BLaER1 treated with 17β-estradiol and CSF1 and Interleukin-3, amounts not matched to agents 10 nM and 100 nM (cell line): ENCODE measurements around the gene FOXP1.

Source experiments
- H3K27ac ChIP-seq, 11 experiments: shearing (Covaris generic); formaldehyde crosslinking; 2 replicates each; pipeline ENCODE4 v1.8.1; 2022
- H3K27me3 ChIP-seq, 11 experiments: shearing (Covaris generic); formaldehyde crosslinking; 2 replicates each; pipeline ENCODE4 v1.8.1; 2022
- H3K36me3 ChIP-seq, 11 experiments: shearing (Covaris generic); formaldehyde crosslinking; 2 replicates each; pipeline ENCODE4 v1.8.1; 2022
- H3K4me1 ChIP-seq, 10 experiments: shearing (Covaris generic); formaldehyde crosslinking; 2 replicates each; pipeline ENCODE4 v1.8.1; 2022
- H3K4me2 ChIP-seq, 11 experiments: shearing (Covaris generic); formaldehyde crosslinking; 2 replicates each; pipeline ENCODE4 v1.8.1; 2022
- H3K4me3 ChIP-seq, 10 experiments: shearing (Covaris generic); formaldehyde crosslinking; 2 replicates each; pipeline ENCODE4 v1.8.1; 2022
- H3K9ac ChIP-seq, 11 experiments: shearing (Covaris generic); formaldehyde crosslinking; 2 replicates each; pipeline ENCODE4 v1.8.1; 2022
- H3K9me3 ChIP-seq, 11 experiments: shearing (Covaris generic); formaldehyde crosslinking; replicated peaks in 1 of 11; 2 replicates each; pipeline ENCODE4 v1.8.1; 2022
- H4K20me1 ChIP-seq, 11 experiments: shearing (Covaris generic); formaldehyde crosslinking; 2 replicates each; pipeline ENCODE4 v1.8.1; 2022
- Cebpa-rat ChIP-seq, 11 experiments: shearing (Covaris generic); IDR thresholded peaks; 2 replicates each; pipeline ENCODE4 v1.8.1; 2022

The FOXP1 gene

GRCh38 chr3:71430941-71431552 is 152.5 kb downstream of the FOXP1 start:
- Histone ChIP-seq H3K27me3 (no peaks in the 10 kb centered on the region), H4K20me1 (no peaks in the 10 kb centered on the region), H3K4me1 (peaks cover 0 to 52% (median 31%) of the 10 kb centered on the region in 10 experiments; a peak in 16 of 20 replicates), H3K4me3 (no peak overlapping the region), H3K27ac (no peak overlapping the region), H3K36me3 (no peaks in the 10 kb centered on the region), H3K4me2 (no peak overlapping the region), H3K9ac (no peak overlapping the region), H3K9me3 (no peaks in the 10 kb centered on the region)
- no peak for TF ChIP-seq Cebpa-rat (IDR thresholded peaks at IDR 0.05)

GRCh38 chr3:71429597-71429988 is 153.9 kb downstream of the FOXP1 start:
- Histone ChIP-seq H3K9me3 (no peaks in the 10 kb centered on the region), H4K20me1 (no peaks in the 10 kb centered on the region), H3K4me1 (peaks cover 0 to 62% (median 40%) of the 10 kb centered on the region in 10 experiments; a peak in 16 of 20 replicates), H3K4me2 (peak overlapping the region in 9 of 11 experiments; percentile 1 to 58 (median 25); a peak in 13 of 22 replicates), H3K27ac (no peak overlapping the region), H3K36me3 (no peaks in the 10 kb centered on the region), H3K9ac (no peak overlapping the region), H3K4me3 (no peak overlapping the region), H3K27me3 (no peaks in the 10 kb centered on the region)
- TF ChIP-seq Cebpa-rat (IDR thresholded peaks at IDR 0.05) = no peak

DNA sequence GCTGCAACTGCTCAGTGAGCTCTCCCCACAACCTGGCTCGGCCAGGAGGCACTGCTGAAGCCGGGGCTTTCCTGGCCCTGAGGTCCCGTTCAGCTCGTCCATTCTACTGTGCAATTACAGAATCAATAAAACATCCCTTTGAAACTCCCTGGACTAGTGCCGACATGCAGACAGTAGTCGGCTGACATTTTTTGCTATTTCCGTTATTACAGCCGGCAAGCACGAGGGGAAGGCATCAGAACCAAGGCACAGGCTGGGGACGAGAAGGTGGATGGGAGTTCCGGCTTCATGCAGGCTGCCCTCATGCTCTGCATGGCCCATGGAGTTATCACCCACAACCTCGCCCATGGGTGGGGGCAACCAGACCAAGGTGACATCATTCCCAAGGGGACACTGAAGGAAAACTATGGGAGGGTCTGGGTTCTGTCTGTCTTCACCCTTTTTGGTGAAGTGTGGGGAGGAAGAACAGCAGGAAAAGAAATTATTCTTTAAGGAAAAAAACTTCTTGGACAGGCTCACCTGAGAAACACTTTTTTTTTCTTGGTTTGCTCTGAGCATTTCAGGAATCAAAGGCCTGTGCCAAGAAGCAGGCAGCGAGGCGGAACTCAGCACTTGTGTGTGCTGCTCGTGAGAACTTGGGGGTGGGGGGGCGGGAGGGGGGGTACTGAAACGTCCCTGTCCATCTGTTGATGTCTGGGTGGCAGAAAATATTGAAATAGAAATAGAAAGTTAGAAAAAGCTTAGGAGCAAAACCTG is 154.5 kb downstream of the FOXP1 start:
- Histone ChIP-seq H3K27ac (no peak overlapping the region), H3K4me3 (no peak overlapping the region), H3K4me1 (peaks cover 0 to 60% (median 40%) of the 10 kb centered on the region in 10 experiments; a peak in 16 of 20 replicates), H3K9me3 (no peaks in the 10 kb centered on the region), H3K4me2 (peak overlapping the region in 8 of 11 experiments; percentile 22 to 58 (median 36); a peak in 12 of 22 replicates), H4K20me1 (no peaks in the 10 kb centered on the region), H3K27me3 (no peaks in the 10 kb centered on the region), H3K36me3 (no peaks in the 10 kb centered on the region), H3K9ac (no peak overlapping the region)
- TF ChIP-seq Cebpa-rat (IDR thresholded peaks at IDR 0.05) = no peak

- H3K4me2 ChIP-seq = peak overlapping the region in 7 of 11 experiments; percentile 17 to 44 (median 26); a peak in 7 of 22 replicates
- no peak for TF ChIP-seq Cebpa-rat (IDR thresholded peaks at IDR 0.05)
- no peaks in the 10 kb centered on the region for H3K27me3 ChIP-seq
- no peaks in the 10 kb centered on the region for H3K36me3 ChIP-seq
- no peak overlapping the region for H3K27ac ChIP-seq
- no peaks in the 10 kb centered on the region for H4K20me1 ChIP-seq
- no peak overlapping the region for H3K9ac ChIP-seq
- H3K9me3 ChIP-seq = no peaks in the 10 kb centered on the region
- peaks cover 12 to 66% (median 51%) of the 10 kb centered on the region in 10 experiments for H3K4me1 ChIP-seq
- H3K4me3 ChIP-seq = no peak overlapping the region
Observed at GRCh38 chr3:71425491-71426071, 157.9 kb downstream of the FOXP1 start.

DNA sequence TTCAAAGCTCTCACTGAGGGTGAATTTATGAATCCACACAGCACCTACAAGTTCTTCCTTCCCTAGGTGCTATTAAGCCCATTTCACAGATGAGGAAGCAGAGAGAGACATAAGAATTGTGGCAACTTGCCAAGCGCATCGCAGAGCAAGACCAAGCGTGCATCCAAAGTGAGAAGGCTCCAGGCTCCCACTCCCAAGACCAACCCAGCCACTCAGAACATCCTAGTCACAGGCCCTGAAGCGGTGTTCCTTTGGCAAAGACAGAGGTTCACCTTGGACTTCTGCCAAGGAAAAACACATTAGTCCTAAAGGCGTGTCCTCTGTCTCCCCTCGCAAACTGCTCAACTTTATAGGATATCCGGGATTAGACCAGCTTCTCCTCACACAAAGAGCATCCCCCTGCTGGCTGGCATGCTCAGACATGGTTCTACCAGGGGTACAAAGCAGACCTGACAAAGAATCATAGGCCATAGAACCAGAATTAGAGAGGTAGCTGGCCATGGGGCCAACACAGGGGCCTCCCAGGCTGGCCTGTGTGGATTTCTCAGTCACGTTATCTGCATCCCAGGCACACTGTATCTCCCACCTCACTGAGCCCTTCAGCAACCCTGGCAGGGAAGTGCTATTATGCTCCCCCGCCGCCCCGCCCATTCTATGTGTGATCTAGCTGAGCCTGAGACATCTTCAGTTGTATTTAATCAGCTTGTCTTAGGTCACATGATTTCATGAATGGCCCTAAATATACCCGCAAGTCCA is 160.2 kb downstream of the FOXP1 start:
- H3K36me3 ChIP-seq = no peaks in the 10 kb centered on the region
- H4K20me1 ChIP-seq = no peaks in the 10 kb centered on the region
- no peak overlapping the region for H3K9ac ChIP-seq
- peaks cover 12 to 52% (median 34%) of the 10 kb centered on the region in 10 experiments for H3K4me1 ChIP-seq
- TF ChIP-seq Cebpa-rat (IDR thresholded peaks at IDR 0.05) = no peak
- H3K27ac ChIP-seq = no peak overlapping the region
- no peaks in the 10 kb centered on the region for H3K27me3 ChIP-seq
- H3K9me3 ChIP-seq = no peaks in the 10 kb centered on the region
- no peak overlapping the region for H3K4me3 ChIP-seq
- H3K4me2 ChIP-seq = peak overlapping the region in 5 of 11 experiments; percentile 67 to 85 (median 75); a peak in 7 of 22 replicates

GRCh38 chr3:71421820-71422566 is 161.5 kb downstream of the FOXP1 start:
- H4K20me1 ChIP-seq = no peaks in the 10 kb centered on the region
- no peaks in the 10 kb centered on the region for H3K36me3 ChIP-seq
- peak overlapping the region in 3 of 11 experiments; percentile 15 to 32 (median 25); a peak in 6 of 22 replicates for H3K27ac ChIP-seq
- H3K4me2 ChIP-seq = peak overlapping the region; percentile 36 to 85 (median 69)
- H3K4me1 ChIP-seq = peaks cover 13 to 65% (median 46%) of the 10 kb centered on the region in 10 experiments
- no peak for TF ChIP-seq Cebpa-rat (IDR thresholded peaks at IDR 0.05)
- H3K9ac ChIP-seq = peak overlapping the region in 1 of 11 experiments; percentile 15; a peak in 1 of 22 replicates
- H3K4me3 ChIP-seq = no peak overlapping the region
- H3K27me3 ChIP-seq = no peaks in the 10 kb centered on the region
- H3K9me3 ChIP-seq = no peaks in the 10 kb centered on the region

DNA sequence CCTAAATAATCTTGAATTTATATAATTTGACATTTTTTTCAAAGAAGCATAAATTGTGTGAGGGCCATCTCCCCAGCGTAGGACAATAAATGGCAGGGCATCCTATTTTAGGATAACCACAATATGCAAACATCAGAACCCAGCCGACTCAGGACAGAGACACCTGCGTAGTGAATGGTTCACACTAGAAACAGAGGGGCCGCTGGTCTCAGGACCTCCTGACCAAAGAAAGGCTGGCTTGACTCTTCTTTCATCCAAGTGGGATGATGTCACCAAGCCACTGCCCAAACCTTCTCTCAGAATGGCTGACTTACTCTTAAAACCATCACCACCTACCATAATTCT is 162.1 kb downstream of the FOXP1 start:
- Histone ChIP-seq H3K4me3 (no peak overlapping the region), H3K27ac (peak overlapping the region in 1 of 11 experiments; percentile 25; a peak in 2 of 22 replicates), H3K4me2 (peak overlapping the region; percentile 36 to 85 (median 69); a peak in 21 of 22 replicates), H3K9ac (peak overlapping the region in 1 of 11 experiments; percentile 15; a peak in 1 of 22 replicates), H3K36me3 (no peaks in the 10 kb centered on the region), H3K9me3 (no peaks in the 10 kb centered on the region), H3K27me3 (no peaks in the 10 kb centered on the region), H3K4me1 (peaks cover 13 to 68% (median 48%) of the 10 kb centered on the region in 10 experiments), H4K20me1 (no peaks in the 10 kb centered on the region)
- TF ChIP-seq Cebpa-rat (IDR thresholded peaks at IDR 0.05) = no peak

GRCh38 chr3:71419369-71419768 is 164.2 kb downstream of the FOXP1 start:
- H3K4me1 ChIP-seq = peaks cover 14 to 74% (median 58%) of the 10 kb centered on the region in 10 experiments
- H3K27ac ChIP-seq = no peak overlapping the region
- no peak overlapping the region for H3K4me2 ChIP-seq

More at GRCh38 chr3:71419369-71419768, 164.2 kb downstream of the FOXP1 start:
- no peak overlapping the region for H3K9ac ChIP-seq
- no peaks in the 10 kb centered on the region for H4K20me1 ChIP-seq
- no peaks in the 10 kb centered on the region for H3K9me3 ChIP-seq
- H3K36me3 ChIP-seq = no peaks in the 10 kb centered on the region
- no peak for TF ChIP-seq Cebpa-rat (IDR thresholded peaks at IDR 0.05)
- peaks cover 0 to 5% (median 0%) of the 10 kb centered on the region in 11 experiments; a peak in 6 of 22 replicates for H3K27me3 ChIP-seq
- no peak overlapping the region for H3K4me3 ChIP-seq
